ENCODE measurements around the gene LDLRAD3. TPM values are rescaled to one million over a fixed set of nuclear protein-coding genes. Genes with fewer than 3 reads are reported as not detected.
"Not testable (repeated sequence)": the region's sequence is repeated elsewhere in the genome, so short reads cannot be mapped to it uniquely, and the experiment has no call there.

The LDLRAD3 gene
- polyA plus RNA-seq, 3 donors, result 22.7 to 25.5 (median 23.5) TPM

- DNase-seq (ENCODE audit: low read depth in 3 of 3, low spot score in 2 of 3), result no peak
These were observed 43.1 kb downstream of the LDLRAD3 start for GRCh38 chr11:35986947-35987346.

- no peak for DNase-seq (ENCODE audit: low read depth in 3 of 3, low spot score in 2 of 3)
These were observed 46.3 kb downstream of the LDLRAD3 start for GRCh38 chr11:35990170-35990569.

- no peak for DNase-seq (ENCODE audit: low read depth in 3 of 3, low spot score in 2 of 3)
These were observed 47.0 kb downstream of the LDLRAD3 start for GRCh38 chr11:35990816-35991215.

GRCh38 chr11:35992548-35992947 lies 48.7 kb downstream of the LDLRAD3 start:
- no peak for DNase-seq (ENCODE audit: low read depth in 3 of 3, low spot score in 2 of 3)

GRCh38 chr11:35994421-35994820 lies 50.6 kb downstream of the LDLRAD3 start:
- no peak for DNase-seq (ENCODE audit: low read depth in 3 of 3, low spot score in 2 of 3)

- DNase-seq (ENCODE audit: low read depth in 3 of 3, low spot score in 2 of 3), result no peak
These were observed 51.9 kb downstream of the LDLRAD3 start for GRCh38 chr11:35995681-35996271.

- DNase-seq (ENCODE audit: low read depth in 3 of 3, low spot score in 2 of 3), result no peak
These were observed 54.1 kb downstream of the LDLRAD3 start for GRCh38 chr11:35997902-35998520.

- peak in 1 of 3 donors; percentile 55 for DNase-seq (ENCODE audit: low read depth in 3 of 3, low spot score in 2 of 3)
These were observed 54.8 kb downstream of the LDLRAD3 start for GRCh38 chr11:35998634-35999033.

GRCh38 chr11:36000616-36001190 lies 56.8 kb downstream of the LDLRAD3 start:
- DNase-seq (ENCODE audit: low read depth in 3 of 3, low spot score in 2 of 3), result no peak

GRCh38 chr11:36002196-36002595 lies 58.3 kb downstream of the LDLRAD3 start:
- no peak for DNase-seq (ENCODE audit: low read depth in 3 of 3, low spot score in 2 of 3)

GRCh38 chr11:36002796-36003195 lies 58.9 kb downstream of the LDLRAD3 start:
- DNase-seq (ENCODE audit: low read depth in 3 of 3, low spot score in 2 of 3), result no peak

GRCh38 chr11:36006556-36006955 lies 62.7 kb downstream of the LDLRAD3 start:
- no peak for DNase-seq (ENCODE audit: low read depth in 3 of 3, low spot score in 2 of 3)

- no peak for DNase-seq (ENCODE audit: low read depth in 3 of 3, low spot score in 2 of 3)
These were observed 63.3 kb downstream of the LDLRAD3 start for GRCh38 chr11:36007127-36007655.

GRCh38 chr11:36008584-36008983 lies 64.7 kb downstream of the LDLRAD3 start:
- no peak for DNase-seq (ENCODE audit: low read depth in 3 of 3, low spot score in 2 of 3)

GRCh38 chr11:36009473-36009872 lies 65.6 kb downstream of the LDLRAD3 start:
- DNase-seq (ENCODE audit: low read depth in 3 of 3, low spot score in 2 of 3), result no peak

- no peak for DNase-seq (ENCODE audit: low read depth in 3 of 3, low spot score in 2 of 3)
These were observed 66.3 kb downstream of the LDLRAD3 start for GRCh38 chr11:36010010-36010740.

GRCh38 chr11:36011574-36011973 lies 67.7 kb downstream of the LDLRAD3 start:
- no peak for DNase-seq (ENCODE audit: low read depth in 3 of 3, low spot score in 2 of 3)

- DNase-seq (ENCODE audit: low read depth in 3 of 3, low spot score in 2 of 3), result no peak
These were observed 68.6 kb downstream of the LDLRAD3 start for GRCh38 chr11:36012455-36012854.

GRCh38 chr11:36012979-36013378 lies 69.1 kb downstream of the LDLRAD3 start:
- DNase-seq (ENCODE audit: low read depth in 3 of 3, low spot score in 2 of 3), result no peak

GRCh38 chr11:36013446-36013845 lies 69.6 kb downstream of the LDLRAD3 start:
- not testable (repeated sequence) for DNase-seq (ENCODE audit: low read depth in 3 of 3, low spot score in 2 of 3)

All from right renal cortex interstitium (tissue), 3 donors.